T-helper 2 cell (primary cell): ENCODE results near the gene IGFBP2.

ENCODE experiments used
- DNase-seq, 5 experiments: peaks; one replicate each; pipeline versions ENCODE4 v3.0.0 to v3.0.0-alpha.2; 2012 to 2022

IGFBP2 gene

GRCh38 chr2:216663846-216664245 lies 30.6 kb downstream of the IGFBP2 start:
- DNase-seq, result no peak

DNA sequence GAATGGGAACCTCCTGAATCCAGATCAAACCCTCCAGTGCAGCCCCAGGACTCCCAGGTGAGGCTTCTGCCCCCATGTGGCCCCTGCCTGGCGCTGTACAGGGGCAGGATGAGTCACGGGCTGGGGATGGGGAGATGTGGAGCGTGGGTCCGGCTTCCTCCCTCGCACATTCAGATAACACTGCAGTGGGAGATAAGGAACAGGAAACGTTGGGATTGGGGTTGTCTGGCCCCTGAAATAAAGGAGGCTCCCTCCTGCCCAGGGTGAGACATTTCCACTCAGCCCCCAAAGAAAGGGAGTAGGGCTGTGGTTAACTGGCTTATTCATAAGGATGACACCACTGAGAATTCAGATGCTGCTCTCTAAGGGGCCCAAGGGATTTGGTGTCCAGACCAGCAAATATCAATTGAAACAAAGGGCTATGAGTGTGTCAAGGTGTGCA lies 31.4 kb downstream of the IGFBP2 start:
- DNase-seq, result no peak

DNA sequence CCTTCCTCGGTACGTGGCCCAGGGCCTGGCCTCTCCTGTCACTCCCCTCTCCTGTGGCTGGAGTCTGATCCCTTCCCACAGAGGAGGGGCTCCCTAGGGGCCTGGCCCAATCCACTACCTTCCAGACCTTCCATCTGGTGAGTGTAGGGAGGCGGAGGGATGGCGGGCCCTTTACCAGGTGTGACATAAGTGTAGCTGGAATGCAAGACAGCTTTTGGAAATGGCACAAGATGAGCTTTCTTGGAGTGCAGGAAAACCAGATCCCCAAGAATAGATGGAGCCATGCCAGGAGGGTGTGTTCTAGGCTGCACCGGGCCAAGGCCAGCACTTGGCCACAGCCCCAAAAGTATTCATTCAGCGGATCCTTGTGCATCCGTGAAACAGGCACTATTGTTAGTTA lies 32.0 kb downstream of the IGFBP2 start:
- no peak for DNase-seq

DNA sequence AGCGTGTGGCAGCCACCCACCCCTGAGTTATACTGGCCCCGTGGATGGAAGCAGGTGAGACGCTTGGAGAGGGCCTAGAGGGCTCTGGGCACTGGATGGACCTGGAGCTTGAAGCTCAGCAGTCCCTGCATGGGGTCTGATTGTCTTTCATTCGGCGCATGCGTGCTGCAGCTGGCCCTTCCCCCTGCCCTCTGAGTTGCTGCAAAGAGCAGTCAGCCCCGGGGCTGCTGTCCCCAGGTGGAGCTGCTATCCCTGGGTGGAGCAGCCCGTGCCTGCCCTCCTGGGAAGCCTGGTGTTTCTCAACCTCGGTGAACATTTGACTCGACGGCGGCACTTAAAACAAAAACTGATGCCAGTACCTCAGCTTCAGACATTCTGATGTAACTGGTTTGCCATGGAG lies 32.5 kb downstream of the IGFBP2 start:
- DNase-seq, result no peak

DNA sequence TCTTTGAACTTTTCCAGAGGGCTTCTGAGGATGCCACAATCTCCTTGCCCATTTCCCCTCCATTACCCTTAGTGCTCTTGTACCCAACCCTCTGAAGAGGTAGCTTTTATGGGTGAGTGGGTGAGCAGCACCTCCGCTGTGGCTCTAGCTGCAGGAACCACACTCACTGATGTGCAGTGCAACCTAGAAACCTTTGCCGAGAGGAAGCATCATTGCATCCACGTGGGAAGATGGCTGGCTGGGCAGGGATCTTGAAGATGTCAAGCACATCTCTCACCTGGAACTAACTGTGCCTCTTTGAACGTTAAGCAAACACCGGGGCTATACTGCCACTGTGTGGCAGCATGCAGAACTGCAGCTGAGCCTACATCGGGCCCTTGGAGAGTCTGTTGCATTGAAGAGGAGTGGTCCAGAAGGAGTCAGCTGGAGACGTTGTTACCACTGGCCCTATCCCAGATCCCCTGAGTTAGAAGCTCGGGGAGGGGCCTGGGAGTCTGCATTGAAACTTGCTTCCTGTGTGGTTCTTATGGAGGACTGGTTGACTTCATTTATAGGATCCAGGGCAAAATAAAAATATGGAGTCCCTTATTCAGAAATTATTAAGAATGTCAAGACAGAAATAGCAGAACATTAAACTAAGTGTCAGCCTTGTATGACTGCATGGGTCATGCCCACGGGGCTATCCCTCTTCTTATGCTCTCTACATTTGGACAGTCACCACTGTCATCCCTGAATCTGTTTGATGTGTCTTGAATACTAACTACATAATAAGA lies 33.4 kb downstream of the IGFBP2 start:
- DNase-seq, result peak in 4 of 5 experiments; percentile 30 to 58 (median 48)

- DNase-seq, result no peak
Measured at GRCh38 chr2:216670266-216671080, 37.3 kb downstream of the IGFBP2 start.

- no peak for DNase-seq
Measured at GRCh38 chr2:216671081-216671411, 37.8 kb downstream of the IGFBP2 start.

- DNase-seq, result no peak
Measured at GRCh38 chr2:216671791-216672343, 38.6 kb downstream of the IGFBP2 start.

- DNase-seq, result no peak
Measured at GRCh38 chr2:216672466-216672865, 39.2 kb downstream of the IGFBP2 start.

DNA sequence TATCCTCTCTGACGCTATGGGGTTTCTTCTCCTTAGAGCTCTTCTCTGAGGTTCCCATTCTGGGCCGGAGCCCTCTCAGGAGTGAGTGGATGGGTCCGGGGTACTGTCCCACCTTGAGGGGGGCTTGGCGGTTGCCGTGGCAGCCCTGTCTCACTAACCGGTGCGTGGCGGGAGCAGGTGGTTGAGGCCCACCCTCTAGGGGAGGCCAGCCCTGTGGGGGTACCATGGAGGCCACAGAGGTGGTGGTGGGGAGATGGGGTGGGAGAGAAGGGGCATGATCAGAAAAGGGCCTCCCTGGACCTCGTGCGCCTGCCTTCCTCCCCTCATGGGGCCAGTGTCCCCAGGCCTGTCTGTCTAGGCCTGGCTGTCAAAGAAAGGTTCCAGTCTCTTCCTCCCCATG lies 39.8 kb downstream of the IGFBP2 start:
- no peak for DNase-seq

- no peak for DNase-seq
Measured at GRCh38 chr2:216673609-216674008, 40.4 kb downstream of the IGFBP2 start.

GRCh38 chr2:216674376-216674775 lies 41.2 kb downstream of the IGFBP2 start:
- no peak for DNase-seq

DNA sequence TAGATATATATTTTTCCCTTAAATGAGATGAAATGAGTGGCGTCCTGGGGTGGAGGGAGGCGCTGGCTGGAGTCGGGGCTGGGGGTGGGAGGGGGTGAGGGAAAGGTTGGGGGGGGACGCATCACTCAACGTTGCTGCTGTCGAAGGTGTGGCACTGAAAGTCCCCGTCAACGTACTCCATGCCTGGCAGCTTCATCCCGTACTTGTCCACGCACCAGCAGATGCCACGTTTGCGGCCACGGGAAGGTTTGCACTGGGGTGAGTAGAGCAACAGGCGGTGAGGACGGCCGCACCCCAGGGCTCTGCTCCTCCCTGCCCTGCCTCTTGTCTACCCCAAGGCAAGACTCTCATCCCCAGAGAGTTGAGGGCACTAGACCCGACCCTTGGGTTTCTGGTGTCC lies 43.4 kb downstream of the IGFBP2 start:
- no peak for DNase-seq

GRCh38 chr2:216677439-216678097 lies 44.3 kb downstream of the IGFBP2 start:
- no peak for DNase-seq

- no peak for DNase-seq
Measured at GRCh38 chr2:216678098-216678465, 44.9 kb downstream of the IGFBP2 start.

DNA sequence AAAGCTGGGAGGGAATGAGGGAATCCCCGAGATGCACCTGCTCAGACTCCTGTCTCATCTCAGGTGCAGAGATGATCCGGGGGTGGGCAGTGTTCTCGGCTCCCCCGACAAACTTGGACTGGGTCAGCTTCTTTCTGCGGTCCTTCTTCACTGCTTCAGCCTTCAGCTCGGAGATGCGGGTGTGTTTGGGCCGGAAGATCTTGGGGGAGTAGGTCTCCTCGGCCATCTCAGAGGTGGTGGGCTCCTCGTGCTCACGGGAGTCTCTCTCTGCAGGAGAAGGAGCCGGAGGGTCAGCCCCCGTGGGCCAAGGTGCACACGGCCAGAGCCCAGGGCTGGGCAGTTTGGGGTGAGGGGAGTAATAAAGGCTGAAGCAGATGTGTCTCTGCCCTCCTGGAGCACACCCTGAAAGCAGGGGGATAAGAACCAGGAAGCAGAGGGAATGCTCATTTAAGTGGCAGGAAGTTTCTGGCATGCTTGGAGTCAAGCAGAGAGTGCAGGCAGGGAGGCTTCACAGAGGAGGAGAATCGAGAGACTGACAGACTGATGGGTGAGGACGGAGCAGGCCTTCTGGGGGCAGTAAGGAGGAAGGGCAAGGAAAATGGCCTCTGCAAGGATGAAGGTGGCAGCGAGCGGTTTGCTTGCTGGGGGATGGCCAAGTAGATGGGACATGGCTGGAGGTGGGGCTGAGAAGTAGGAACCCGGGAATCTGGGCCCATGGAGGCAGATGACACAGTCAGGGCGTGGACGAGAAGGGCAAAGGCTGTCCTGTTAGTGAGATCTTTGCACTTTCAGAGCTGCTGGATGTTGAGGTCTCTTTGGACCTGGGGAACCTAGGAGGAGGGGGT lies 45.8 kb downstream of the IGFBP2 start:
- no peak for DNase-seq

- no peak for DNase-seq
Measured at GRCh38 chr2:216679658-216680024, 46.4 kb downstream of the IGFBP2 start.

DNA sequence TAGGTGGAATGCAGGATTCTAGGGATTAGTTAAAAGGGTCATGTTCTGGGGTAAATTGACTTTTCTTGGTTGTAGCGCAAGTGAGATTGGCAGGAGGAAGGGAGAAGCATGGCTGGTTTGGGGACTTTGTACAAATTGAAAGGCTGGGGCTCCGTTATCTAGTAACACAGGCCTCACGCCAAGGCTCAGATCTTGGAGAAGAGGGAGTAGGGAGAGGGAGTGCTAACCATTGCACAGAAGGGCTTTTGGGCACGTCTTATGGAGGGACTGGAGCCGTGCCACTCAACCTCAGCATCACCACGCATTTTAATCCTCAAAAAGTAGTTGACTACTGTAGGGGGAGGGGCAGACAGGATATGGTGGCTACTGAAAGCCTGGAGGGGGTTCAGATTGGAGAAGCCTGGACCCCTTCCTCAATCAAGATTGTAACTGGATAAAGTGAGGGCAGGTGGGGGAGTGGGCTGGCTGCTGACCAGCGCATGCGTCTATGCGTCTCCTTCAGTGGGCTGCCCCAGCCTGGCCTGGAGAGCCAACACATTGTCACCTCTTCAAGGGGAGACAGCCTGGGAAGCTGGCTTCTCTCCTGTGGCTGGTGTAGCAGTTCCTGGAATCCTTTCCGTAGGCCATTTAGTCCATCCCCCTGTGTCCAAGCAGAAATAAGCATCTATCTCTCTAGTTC lies 47.9 kb downstream of the IGFBP2 start:
- DNase-seq, result no peak

DNA sequence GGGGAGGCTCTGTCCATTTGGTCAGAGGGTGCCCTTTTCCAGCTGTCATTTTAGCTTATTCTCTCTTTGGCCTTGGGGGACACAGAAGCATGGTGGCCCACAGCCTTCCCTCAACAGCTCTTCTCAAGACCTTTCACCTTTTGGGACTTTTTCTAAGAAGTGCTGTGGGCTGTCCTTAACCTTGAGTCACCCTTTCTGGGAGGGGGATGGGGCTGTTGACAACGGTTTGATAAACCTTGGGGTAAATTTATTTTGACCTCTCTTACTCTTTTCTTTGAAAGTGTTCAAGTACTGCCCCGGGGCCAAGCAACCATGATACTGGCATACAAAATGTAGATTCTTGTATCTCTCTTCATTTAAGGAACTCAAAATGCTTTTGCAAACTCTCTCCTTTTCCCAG lies 48.5 kb downstream of the IGFBP2 start:
- DNase-seq, result no peak

- DNase-seq, result no peak
Measured at GRCh38 chr2:216683846-216684245, 50.6 kb downstream of the IGFBP2 start.

- no peak for DNase-seq
Measured at GRCh38 chr2:216685327-216685875, 52.2 kb downstream of the IGFBP2 start.

- DNase-seq, result no peak
Measured at GRCh38 chr2:216687111-216687510, 53.9 kb downstream of the IGFBP2 start.
